OCI-LY3 (cell line): ENCODE measurements around the gene DOCK2.

ENCODE experiments used
- H2AFZ ChIP-seq: fragments of 200-600, 300-600 bp; shearing (Covaris generic); 2 replicates; pipeline ENCODE4 v1.6.0; 2014; ENCODE audit warnings: antibody characterized with exemption, low read depth, low read length
- H3K27ac ChIP-seq: fragments of 200-600, 300-600 bp; sonication (generic); 2 replicates; pipeline ENCODE4 v1.5.1; 2014; ENCODE audit warnings: mild to moderate bottlenecking, low read length, moderate library complexity, mixed read lengths
- H3K27me3 ChIP-seq: fragments of 200-600, 300-600 bp; sonication (generic); 2 replicates; pipeline ENCODE4 v1.6.1; 2014; ENCODE audit warnings: low read depth, low read length, mixed read lengths
- H3K36me3 ChIP-seq: fragments of 200-600, 300-600 bp; sonication (generic); replicated peaks from 2 replicates; pipeline ENCODE3; 2014; ENCODE audit warnings: low read depth, low read length, mixed read lengths
- H3K4me1 ChIP-seq: fragments of 300-600, 200-600 bp; sonication (generic); 2 replicates; pipeline ENCODE4 v1.6.1; 2014; ENCODE audit warnings: low read length, mixed read lengths
- H3K4me2 ChIP-seq: fragments of 200-600, 300-600 bp; sonication (generic); 2 replicates; pipeline ENCODE4 v1.6.1; 2014; ENCODE audit warnings: low read length, mixed read lengths
- H3K4me3 ChIP-seq: fragments of 300-600, 200-600 bp; sonication (generic); 2 replicates; pipeline ENCODE4 v1.5.1; 2014; ENCODE audit warnings: antibody characterized with exemption, mild to moderate bottlenecking, low read length, moderate library complexity
- H3K79me2 ChIP-seq: fragments of 300-600, 200-600 bp; shearing (Covaris generic); 2 replicates; pipeline ENCODE4 v1.6.1; 2014; ENCODE audit warnings: mild to moderate bottlenecking, low read length, mixed read lengths
- H3K9ac ChIP-seq: fragments of 300-600, 200-600 bp; shearing (Covaris generic); 2 replicates; pipeline ENCODE4 v1.6.0; 2014; ENCODE audit warnings: mild to moderate bottlenecking, low read length, moderate library complexity
- H3K9me3 ChIP-seq: fragments of 200-600, 300-600 bp; shearing (Covaris generic); 2 replicates; pipeline ENCODE4 v1.6.1; 2014; ENCODE audit warnings: low read length, mixed read lengths; ENCODE audit not compliant: insufficient read depth
- H4K20me1 ChIP-seq: fragments of 200-600, 300-600 bp; sonication (generic); 2 replicates; pipeline ENCODE4 v1.6.1; 2016; ENCODE audit warnings: low read length, mixed read lengths; ENCODE audit not compliant: insufficient read depth
- EZH2phosphoT487 ChIP-seq: fragments of 200-600 bp; shearing (Covaris generic); IDR thresholded peaks from 2 replicates; pipeline ENCODE4 v1.6.1; 2018; ENCODE audit warnings: antibody characterized with exemption, mixed run types, low read depth
- TF ChIP-seq, protein P1 (sequence below): fragments of 200-600, 300-600 bp; sonication (generic); IDR thresholded peaks from 2 replicates; pipeline ENCODE4 v1.5.1; 2014; ENCODE audit warnings: antibody characterized with exemption, low read length, low read depth

Gene DOCK2

DNA sequence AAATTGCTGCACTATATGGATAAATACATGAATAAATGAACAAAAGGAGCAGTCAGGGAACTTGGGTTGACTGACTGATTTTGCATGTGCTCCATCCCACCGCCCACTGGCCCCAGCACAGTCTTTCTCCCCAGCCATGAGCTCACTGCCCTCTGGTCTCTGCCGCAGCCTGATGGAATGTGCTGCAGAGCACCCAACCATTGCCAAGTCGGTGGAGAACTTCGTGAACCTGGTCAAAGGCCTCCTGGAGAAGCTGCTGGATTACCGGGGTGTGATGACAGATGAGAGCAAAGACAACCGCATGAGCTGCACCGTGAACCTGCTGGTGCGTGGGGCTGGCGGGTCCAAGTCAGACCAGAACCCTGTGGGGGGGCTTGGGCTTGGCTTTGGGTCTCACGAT lies 397.2 kb downstream of the DOCK2 start:
- no peak overlapping the region for H3K27ac ChIP-seq
- H3K36me3 ChIP-seq: peaks cover 34% of the 10 kb centered on the region
- H3K79me2 ChIP-seq: no peaks in the 10 kb centered on the region
- H3K4me3 ChIP-seq: no peak overlapping the region
- H3K9ac ChIP-seq: no peak overlapping the region
- H3K27me3 ChIP-seq: no peaks in the 10 kb centered on the region
- H3K9me3 ChIP-seq: no peaks in the 10 kb centered on the region
- H3K4me1 ChIP-seq: no peaks in the 10 kb centered on the region
- H3K4me2 ChIP-seq: no peak overlapping the region
- no peaks in the 10 kb centered on the region for H4K20me1 ChIP-seq
- no peak overlapping the region for H2AFZ ChIP-seq
- no peak for TF ChIP-seq EZH2phosphoT487
- TF ChIP-seq, protein P1, sequence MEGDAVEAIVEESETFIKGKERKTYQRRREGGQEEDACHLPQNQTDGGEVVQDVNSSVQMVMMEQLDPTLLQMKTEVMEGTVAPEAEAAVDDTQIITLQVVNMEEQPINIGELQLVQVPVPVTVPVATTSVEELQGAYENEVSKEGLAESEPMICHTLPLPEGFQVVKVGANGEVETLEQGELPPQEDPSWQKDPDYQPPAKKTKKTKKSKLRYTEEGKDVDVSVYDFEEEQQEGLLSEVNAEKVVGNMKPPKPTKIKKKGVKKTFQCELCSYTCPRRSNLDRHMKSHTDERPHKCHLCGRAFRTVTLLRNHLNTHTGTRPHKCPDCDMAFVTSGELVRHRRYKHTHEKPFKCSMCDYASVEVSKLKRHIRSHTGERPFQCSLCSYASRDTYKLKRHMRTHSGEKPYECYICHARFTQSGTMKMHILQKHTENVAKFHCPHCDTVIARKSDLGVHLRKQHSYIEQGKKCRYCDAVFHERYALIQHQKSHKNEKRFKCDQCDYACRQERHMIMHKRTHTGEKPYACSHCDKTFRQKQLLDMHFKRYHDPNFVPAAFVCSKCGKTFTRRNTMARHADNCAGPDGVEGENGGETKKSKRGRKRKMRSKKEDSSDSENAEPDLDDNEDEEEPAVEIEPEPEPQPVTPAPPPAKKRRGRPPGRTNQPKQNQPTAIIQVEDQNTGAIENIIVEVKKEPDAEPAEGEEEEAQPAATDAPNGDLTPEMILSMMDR: no peak

DNA sequence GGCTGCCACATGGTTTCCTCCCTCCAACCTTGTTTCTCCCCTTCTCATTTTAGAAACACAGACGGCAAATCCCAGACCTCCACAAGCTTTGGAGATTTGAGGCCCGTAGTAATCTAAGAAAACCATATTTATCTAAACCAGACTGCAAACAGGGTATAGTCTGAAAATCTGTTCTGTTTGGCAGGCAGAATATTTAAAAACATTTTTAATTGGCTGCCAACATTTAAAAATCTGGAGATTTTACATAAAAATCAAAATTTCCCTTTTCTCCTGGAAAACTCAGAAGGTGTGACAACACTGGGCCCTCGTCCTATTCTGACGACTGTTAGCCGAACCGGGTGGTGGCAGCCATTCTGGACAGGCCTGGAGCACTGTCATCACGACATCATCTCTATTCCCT lies 401.2 kb downstream of the DOCK2 start:
- H2AFZ ChIP-seq: no peak overlapping the region
- H3K4me1 ChIP-seq: no peaks in the 10 kb centered on the region
- H3K9ac ChIP-seq: no peak overlapping the region
- no peak overlapping the region for H3K4me2 ChIP-seq
- H3K79me2 ChIP-seq: no peaks in the 10 kb centered on the region
- no peak overlapping the region for H3K4me3 ChIP-seq
- TF ChIP-seq EZH2phosphoT487: no peak
- TF ChIP-seq, protein P1: no peak
- no peak overlapping the region for H3K27ac ChIP-seq
- H3K27me3 ChIP-seq: no peaks in the 10 kb centered on the region
- H3K9me3 ChIP-seq: no peaks in the 10 kb centered on the region
- no peaks in the 10 kb centered on the region for H4K20me1 ChIP-seq
- H3K36me3 ChIP-seq: peaks cover 50% of the 10 kb centered on the region

DNA sequence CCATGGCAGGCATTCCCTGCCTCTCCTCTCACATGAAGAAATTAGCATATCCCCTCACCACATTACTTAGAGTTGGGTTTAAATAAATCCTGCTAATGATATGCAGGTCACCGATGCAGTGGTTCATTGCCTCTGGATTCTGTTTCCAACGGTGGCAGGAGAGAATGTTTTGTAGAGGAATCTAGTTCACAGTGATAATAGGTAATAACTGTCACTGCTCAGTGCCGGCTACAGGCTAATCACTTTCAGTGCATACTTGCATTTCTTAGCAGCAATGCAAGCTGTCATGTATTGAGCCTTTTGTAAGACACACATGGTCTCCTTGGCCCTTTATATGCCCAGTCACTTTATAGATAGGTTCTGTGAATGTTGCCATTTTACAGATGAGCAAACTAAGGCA lies 402.8 kb downstream of the DOCK2 start:
- Histone ChIP-seq H3K4me2 (no peak overlapping the region), H3K27me3 (no peaks in the 10 kb centered on the region), H3K79me2 (no peaks in the 10 kb centered on the region), H3K9me3 (no peaks in the 10 kb centered on the region), H3K9ac (no peak overlapping the region), H3K4me1 (no peaks in the 10 kb centered on the region), H3K27ac (no peak overlapping the region), H3K36me3 (peaks cover 50% of the 10 kb centered on the region), H2AFZ (no peak overlapping the region), H4K20me1 (no peaks in the 10 kb centered on the region), H3K4me3 (no peak overlapping the region)
- no peak for TF ChIP-seq EZH2phosphoT487
- TF ChIP-seq, protein P1: no peak

DNA sequence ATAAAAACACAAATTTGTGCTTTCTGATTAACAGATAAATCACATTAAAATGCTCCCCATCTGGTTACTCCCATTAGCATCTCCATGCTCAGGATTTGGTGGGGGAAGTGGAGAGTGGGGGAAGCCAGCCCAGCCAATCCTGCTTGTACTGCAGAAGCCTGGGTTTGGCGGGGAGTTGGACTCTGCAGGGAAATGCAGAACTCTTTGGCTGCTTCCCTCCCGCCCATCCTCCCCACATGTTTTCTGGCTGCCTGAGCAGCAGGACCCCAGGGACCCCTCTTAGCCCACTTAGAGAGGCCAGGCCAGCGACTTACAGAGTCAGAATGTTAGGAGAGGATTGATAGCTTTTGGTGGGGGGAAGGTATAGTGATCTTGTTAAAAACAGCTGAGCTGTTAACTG lies 409.2 kb downstream of the DOCK2 start:
- H3K9me3 ChIP-seq: no peaks in the 10 kb centered on the region
- H4K20me1 ChIP-seq: no peaks in the 10 kb centered on the region
- H3K36me3 ChIP-seq: peaks cover 67% of the 10 kb centered on the region

More for the DNA sequence above, 409.2 kb downstream of the DOCK2 start:
- TF ChIP-seq, protein P1: no peak
- TF ChIP-seq EZH2phosphoT487: no peak
- H3K4me1 ChIP-seq: no peaks in the 10 kb centered on the region
- no peaks in the 10 kb centered on the region for H3K79me2 ChIP-seq
- no peak overlapping the region for H3K9ac ChIP-seq
- no peak overlapping the region for H3K4me2 ChIP-seq
- H3K27me3 ChIP-seq: no peaks in the 10 kb centered on the region
- no peak overlapping the region for H3K27ac ChIP-seq
- no peak overlapping the region for H2AFZ ChIP-seq
- no peak overlapping the region for H3K4me3 ChIP-seq
